Subcutaneous adipose tissue (tissue), 4 donors: Measurements from ENCODE around the gene TNFSF13B. TPM values are rescaled to one million over a fixed set of nuclear protein-coding genes. Genes with fewer than 3 reads are reported as not detected.

Experiments
- total RNA-seq, 4 donors: library from RNA; depleted of rRNA; stranded (reverse); fragments of >200 nt; gene quantifications; one replicate each; pipeline ENCODE4 v1.1.0, GENCODE V29; 2016
- TF ChIP-seq, protein P1 (sequence below): fragments of 450-650 bp; IDR thresholded peaks from one replicate; pipeline ENCODE4 v1.5.1; 2016; ENCODE audit warnings: low read depth, mild to moderate bottlenecking, control low read depth, antibody characterized with exemption, moderate library complexity

Gene TNFSF13B
- total RNA-seq, 4 donors from 2014 or later, result 4.8 to 30.3 (median 9.4) TPM

- TF ChIP-seq, protein P1, sequence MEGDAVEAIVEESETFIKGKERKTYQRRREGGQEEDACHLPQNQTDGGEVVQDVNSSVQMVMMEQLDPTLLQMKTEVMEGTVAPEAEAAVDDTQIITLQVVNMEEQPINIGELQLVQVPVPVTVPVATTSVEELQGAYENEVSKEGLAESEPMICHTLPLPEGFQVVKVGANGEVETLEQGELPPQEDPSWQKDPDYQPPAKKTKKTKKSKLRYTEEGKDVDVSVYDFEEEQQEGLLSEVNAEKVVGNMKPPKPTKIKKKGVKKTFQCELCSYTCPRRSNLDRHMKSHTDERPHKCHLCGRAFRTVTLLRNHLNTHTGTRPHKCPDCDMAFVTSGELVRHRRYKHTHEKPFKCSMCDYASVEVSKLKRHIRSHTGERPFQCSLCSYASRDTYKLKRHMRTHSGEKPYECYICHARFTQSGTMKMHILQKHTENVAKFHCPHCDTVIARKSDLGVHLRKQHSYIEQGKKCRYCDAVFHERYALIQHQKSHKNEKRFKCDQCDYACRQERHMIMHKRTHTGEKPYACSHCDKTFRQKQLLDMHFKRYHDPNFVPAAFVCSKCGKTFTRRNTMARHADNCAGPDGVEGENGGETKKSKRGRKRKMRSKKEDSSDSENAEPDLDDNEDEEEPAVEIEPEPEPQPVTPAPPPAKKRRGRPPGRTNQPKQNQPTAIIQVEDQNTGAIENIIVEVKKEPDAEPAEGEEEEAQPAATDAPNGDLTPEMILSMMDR, result no peak
Observed at GRCh38 chr13:108272333-108272732, 2.8 kb downstream of the TNFSF13B start.

- TF ChIP-seq, protein P1, result no peak
Observed at GRCh38 chr13:108273429-108274118, 4.1 kb downstream of the TNFSF13B start.

- TF ChIP-seq, protein P1, result no peak
Observed at GRCh38 chr13:108274718-108275117, 5.2 kb downstream of the TNFSF13B start.

GRCh38 chr13:108276060-108276459, 6.5 kb downstream of the TNFSF13B start:
- TF ChIP-seq, protein P1, result no peak

DNA sequence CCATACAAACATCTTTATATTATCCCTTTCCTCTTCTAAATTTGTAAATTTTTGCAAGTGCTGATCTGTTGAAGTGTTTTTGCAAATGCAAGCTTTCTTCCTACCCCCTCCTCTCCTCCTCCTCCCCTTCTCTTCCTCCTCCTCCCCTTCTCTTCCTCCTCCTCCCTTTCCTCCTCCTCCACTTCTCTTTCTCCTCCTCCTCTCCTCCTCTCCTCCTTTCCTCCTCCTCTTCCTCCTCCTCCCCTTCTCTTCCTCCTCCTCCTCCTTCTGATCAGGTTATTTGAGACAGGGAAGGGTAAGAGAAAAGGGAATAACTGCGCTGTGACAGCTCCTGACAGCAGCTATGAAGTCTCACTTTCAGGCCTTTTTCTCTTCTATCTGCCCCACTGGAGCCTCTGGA, 8.9 kb downstream of the TNFSF13B start:
- TF ChIP-seq, protein P1, result no peak

DNA sequence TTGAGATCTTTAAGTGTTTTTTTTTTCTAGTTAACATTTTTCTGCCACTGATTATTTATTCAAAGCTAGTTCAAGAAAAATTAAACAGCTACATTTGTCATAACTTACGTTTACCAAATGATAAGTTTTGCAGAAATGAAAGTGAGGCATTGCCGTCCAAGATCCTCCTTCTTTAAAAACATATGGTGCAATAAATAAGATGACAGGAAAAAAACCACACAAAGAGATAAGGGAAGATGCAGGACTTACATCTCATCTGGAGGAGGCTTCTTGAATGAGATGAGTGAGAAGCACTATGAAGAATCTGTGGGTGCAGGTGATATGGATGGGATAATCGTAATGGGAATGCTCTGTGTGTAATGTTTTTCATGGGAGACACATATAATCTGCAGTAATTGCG, 12.4 kb downstream of the TNFSF13B start:
- TF ChIP-seq, protein P1, result no peak

DNA sequence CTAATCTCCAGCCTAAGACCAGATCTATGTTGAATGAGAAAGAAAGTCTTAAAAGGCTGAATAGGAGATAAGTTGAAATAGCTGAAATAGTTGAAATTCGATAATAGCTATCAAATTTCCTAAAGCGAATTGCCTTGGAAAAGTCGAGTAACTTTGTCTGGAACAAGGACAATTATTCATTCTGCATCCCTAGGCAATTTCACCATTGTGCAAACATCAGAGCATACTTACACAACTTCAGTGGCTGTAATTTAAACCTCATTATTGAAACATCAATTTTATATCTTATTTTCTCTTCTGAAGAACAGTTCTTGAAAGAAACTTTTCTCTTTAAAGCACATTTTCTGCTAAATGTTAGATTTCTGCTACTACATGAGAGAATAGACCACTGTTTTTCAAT, 13.6 kb downstream of the TNFSF13B start:
- TF ChIP-seq, protein P1, result no peak
